Measurements from ENCODE around the gene PDZRN3.

DNA sequence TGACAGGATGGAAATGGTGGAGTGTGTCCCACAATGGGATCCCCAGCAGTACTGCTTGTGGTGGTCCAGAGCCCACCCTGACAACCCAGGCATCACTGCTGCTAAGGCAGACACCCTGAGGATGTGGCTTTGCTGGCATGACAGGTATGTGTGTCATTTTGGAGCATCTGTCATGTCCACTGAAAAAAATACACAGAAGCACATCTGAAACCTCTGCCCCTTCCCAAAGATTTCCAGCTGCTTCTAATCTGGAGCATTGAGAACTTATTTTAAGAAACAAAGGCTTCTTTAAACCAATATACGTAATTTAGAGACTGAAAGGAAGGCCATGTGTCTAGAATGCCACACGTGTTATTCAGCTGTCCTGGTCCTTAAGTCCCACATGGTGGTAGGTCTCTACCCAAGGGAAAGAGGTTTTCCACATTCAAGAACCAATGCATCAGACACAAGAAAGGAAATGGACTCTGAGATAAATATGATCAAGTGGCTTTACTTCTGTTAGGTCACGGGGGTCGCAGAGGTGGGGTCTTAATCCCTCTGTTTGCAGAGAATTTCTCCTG, 88.3 kb downstream of the PDZRN3 start:
- TF ChIP-seq, protein P1, sequence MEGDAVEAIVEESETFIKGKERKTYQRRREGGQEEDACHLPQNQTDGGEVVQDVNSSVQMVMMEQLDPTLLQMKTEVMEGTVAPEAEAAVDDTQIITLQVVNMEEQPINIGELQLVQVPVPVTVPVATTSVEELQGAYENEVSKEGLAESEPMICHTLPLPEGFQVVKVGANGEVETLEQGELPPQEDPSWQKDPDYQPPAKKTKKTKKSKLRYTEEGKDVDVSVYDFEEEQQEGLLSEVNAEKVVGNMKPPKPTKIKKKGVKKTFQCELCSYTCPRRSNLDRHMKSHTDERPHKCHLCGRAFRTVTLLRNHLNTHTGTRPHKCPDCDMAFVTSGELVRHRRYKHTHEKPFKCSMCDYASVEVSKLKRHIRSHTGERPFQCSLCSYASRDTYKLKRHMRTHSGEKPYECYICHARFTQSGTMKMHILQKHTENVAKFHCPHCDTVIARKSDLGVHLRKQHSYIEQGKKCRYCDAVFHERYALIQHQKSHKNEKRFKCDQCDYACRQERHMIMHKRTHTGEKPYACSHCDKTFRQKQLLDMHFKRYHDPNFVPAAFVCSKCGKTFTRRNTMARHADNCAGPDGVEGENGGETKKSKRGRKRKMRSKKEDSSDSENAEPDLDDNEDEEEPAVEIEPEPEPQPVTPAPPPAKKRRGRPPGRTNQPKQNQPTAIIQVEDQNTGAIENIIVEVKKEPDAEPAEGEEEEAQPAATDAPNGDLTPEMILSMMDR (IDR thresholded peaks at IDR 0.05; ENCODE audit: extremely low read depth in 1 of 2, insufficient read depth in 1 of 2, low read depth in 1 of 2, low read length in 2 of 2) = no peak
- TF ChIP-seq EZH2 (IDR thresholded peaks at IDR 0.05; ENCODE audit: borderline replicate concordance, low read depth, low read length, severe bottlenecking) = no peak
- no peak for TF ChIP-seq POLR2AphosphoS5 (IDR thresholded peaks at IDR 0.05; ENCODE audit: insufficient read depth, low read depth, low read length)
